ENCODE results near the gene MRPL44.

DNA sequence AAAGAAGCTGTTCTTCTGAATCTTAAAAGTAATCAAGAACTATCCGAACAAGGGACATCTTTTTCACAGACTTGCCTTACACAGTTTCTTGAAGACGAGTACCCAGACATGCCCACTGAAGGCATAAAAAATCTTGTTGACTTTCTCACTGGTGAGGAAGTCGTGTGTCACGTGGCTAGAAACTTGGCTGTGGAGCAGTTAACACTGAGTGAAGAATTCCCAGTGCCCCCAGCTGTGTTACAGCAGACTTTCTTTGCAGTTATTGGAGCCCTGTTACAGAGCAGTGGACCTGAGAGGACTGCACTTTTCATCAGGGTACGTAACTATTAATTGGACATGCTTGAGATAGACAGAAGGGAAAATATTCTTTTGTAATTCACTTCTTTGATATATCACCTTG is 2.4 kb downstream of the MRPL44 start:
- TF ChIP-seq, protein P1, sequence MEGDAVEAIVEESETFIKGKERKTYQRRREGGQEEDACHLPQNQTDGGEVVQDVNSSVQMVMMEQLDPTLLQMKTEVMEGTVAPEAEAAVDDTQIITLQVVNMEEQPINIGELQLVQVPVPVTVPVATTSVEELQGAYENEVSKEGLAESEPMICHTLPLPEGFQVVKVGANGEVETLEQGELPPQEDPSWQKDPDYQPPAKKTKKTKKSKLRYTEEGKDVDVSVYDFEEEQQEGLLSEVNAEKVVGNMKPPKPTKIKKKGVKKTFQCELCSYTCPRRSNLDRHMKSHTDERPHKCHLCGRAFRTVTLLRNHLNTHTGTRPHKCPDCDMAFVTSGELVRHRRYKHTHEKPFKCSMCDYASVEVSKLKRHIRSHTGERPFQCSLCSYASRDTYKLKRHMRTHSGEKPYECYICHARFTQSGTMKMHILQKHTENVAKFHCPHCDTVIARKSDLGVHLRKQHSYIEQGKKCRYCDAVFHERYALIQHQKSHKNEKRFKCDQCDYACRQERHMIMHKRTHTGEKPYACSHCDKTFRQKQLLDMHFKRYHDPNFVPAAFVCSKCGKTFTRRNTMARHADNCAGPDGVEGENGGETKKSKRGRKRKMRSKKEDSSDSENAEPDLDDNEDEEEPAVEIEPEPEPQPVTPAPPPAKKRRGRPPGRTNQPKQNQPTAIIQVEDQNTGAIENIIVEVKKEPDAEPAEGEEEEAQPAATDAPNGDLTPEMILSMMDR (conservative IDR thresholded peaks at IDR 0.05; ENCODE audit: low read length), result no peak
- no peak for TF ChIP-seq EZH2phosphoT487 (IDR thresholded peaks at IDR 0.05; ENCODE audit: borderline replicate concordance)
